Hepatocyte (in vitro differentiated cells): ENCODE data around the gene DAPK2. TPM values are rescaled to one million over a fixed set of nuclear protein-coding genes. Genes with fewer than 3 reads are reported as not detected.

Experiments used
- DNase-seq: peaks from one replicate; pipeline ENCODE4 v3.0.0-alpha.2; 2016; ENCODE audit warnings: low spot score
- H2AFZ ChIP-seq: fragments of 200-600 bp; sonication (generic); 2 replicates; pipeline ENCODE4 v1.6.0; 2016; ENCODE audit warnings: antibody characterized with exemption, mild to moderate bottlenecking
- H3K27ac ChIP-seq: fragments of 200-600 bp; sonication (generic); 2 replicates; pipeline ENCODE4 v1.5.1; 2016; ENCODE audit warnings: mild to moderate bottlenecking
- H3K27me3 ChIP-seq: fragments of 200-600 bp; sonication (generic); 2 replicates; pipeline ENCODE4 v1.6.1; 2016
- H3K36me3 ChIP-seq: fragments of 200-600 bp; sonication (generic); replicated peaks from 2 replicates; pipeline ENCODE4 v1.5.1; 2016; ENCODE audit warnings: low read depth; ENCODE audit not compliant: insufficient read depth
- H3K4me1 ChIP-seq: fragments of 200-600 bp; sonication (generic); 2 replicates; pipeline ENCODE4 v1.5.1; 2016; ENCODE audit warnings: mild to moderate bottlenecking, moderate library complexity; ENCODE audit not compliant: insufficient read depth
- H3K4me2 ChIP-seq: fragments of 200-600 bp; sonication (generic); 2 replicates; pipeline ENCODE4 v1.6.0; 2016
- H3K4me3 ChIP-seq: fragments of 200-600 bp; sonication (generic); 2 replicates; pipeline ENCODE4 v1.5.1; 2016; ENCODE audit warnings: mild to moderate bottlenecking
- H3K79me2 ChIP-seq: fragments of 200-600 bp; sonication (generic); 2 replicates; pipeline ENCODE4 v1.6.0; 2017; ENCODE audit warnings: mild to moderate bottlenecking
- H3K9me2 ChIP-seq: fragments of 200-600 bp; sonication (generic); replicated peaks from 2 replicates; pipeline ENCODE4 v1.6.0; 2017; ENCODE audit warnings: mild to moderate bottlenecking; ENCODE audit not compliant: insufficient read depth
- H3K9me3 ChIP-seq: fragments of 200-600 bp; sonication (generic); 2 replicates; pipeline ENCODE4 v1.5.1; 2016; ENCODE audit warnings: low read depth, mild to moderate bottlenecking
- H4K20me1 ChIP-seq: fragments of 200-600 bp; sonication (generic); 2 replicates; pipeline ENCODE4 v1.6.0; 2016; ENCODE audit warnings: mild to moderate bottlenecking; ENCODE audit not compliant: insufficient read depth, poor library complexity, severe bottlenecking
- CTCF ChIP-seq: fragments of 200-600 bp; sonication (generic); IDR thresholded peaks from 2 replicates; pipeline ENCODE4 v1.5.1; 2016; ENCODE audit warnings: antibody characterized with exemption, mild to moderate bottlenecking; ENCODE audit not compliant: poor library complexity
- EZH2 ChIP-seq: fragments of 200-600 bp; sonication (generic); IDR thresholded peaks from 2 replicates; pipeline ENCODE4 v1.6.1; 2016; ENCODE audit warnings: antibody characterized with exemption, mild to moderate bottlenecking, borderline replicate concordance
- EZH2phosphoT487 ChIP-seq: fragments of 200-600 bp; sonication (generic); IDR thresholded peaks from one replicate; pipeline ENCODE4 v1.6.1; 2018; ENCODE audit warnings: antibody characterized with exemption, mild to moderate bottlenecking, low read depth, moderate library complexity; ENCODE audit not compliant: unreplicated experiment, severe bottlenecking
- WGBS: methylation state at CpG from one replicate; pipeline ENCODE4 v1.1.6; 2016; ENCODE audit warnings: low lambda C conversion rate; ENCODE audit errors: missing lambda C conversion rate; 5-methylcytosine and 5-hydroxymethylcytosine counted together
- polyA plus RNA-seq: library from polyadenylated mRNA; unstranded; fragments of >200 nt; fragmentation: Nextera tagmentation; extraction: Ambion mirVana; gene quantifications from 2 replicates; pipeline ENCODE4 v1.2.1, GENCODE V29; 2016
- total RNA-seq: library from RNA; depleted of rRNA; stranded (reverse); fragments of >200 nt; gene quantifications from 2 replicates; pipeline ENCODE4 v1.2.3, GENCODE V29; 2014

The DAPK2 gene
- total and polyA plus RNA-seq, 2 experiments from 2014 or later = 4.9 to 5.1 TPM

GRCh38 chr15:63896336-63897115 is 149.8 kb downstream of the DAPK2 start:
- H3K4me1 ChIP-seq = no peaks in the 10 kb centered on the region
- no peaks in the 10 kb centered on the region for H3K36me3 ChIP-seq
- TF ChIP-seq EZH2 = no peak
- no peak for TF ChIP-seq EZH2phosphoT487
- no peak for TF ChIP-seq CTCF
- H3K4me3 ChIP-seq = no peak overlapping the region
- no peak overlapping the region for H2AFZ ChIP-seq
- no peaks in the 10 kb centered on the region for H3K27me3 ChIP-seq
- no peak overlapping the region for H3K27ac ChIP-seq
- no peaks in the 10 kb centered on the region for H3K9me2 ChIP-seq
- no peaks in the 10 kb centered on the region for H3K9me3 ChIP-seq
- no peak for DNase-seq
- no peaks in the 10 kb centered on the region for H3K79me2 ChIP-seq
- H3K4me2 ChIP-seq = no peak overlapping the region
- H4K20me1 ChIP-seq = no peaks in the 10 kb centered on the region
- WGBS = 63% methylated on average over 15 of the region's 15 CpGs

GRCh38 chr15:63895787-63896218 is 150.5 kb downstream of the DAPK2 start:
- H3K4me1 ChIP-seq = no peaks in the 10 kb centered on the region
- no peaks in the 10 kb centered on the region for H4K20me1 ChIP-seq
- no peak overlapping the region for H3K4me2 ChIP-seq
- no peak overlapping the region for H3K27ac ChIP-seq
- H3K9me2 ChIP-seq = no peaks in the 10 kb centered on the region
- H3K79me2 ChIP-seq = no peaks in the 10 kb centered on the region
- H2AFZ ChIP-seq = no peak overlapping the region
- no peak for DNase-seq
- TF ChIP-seq EZH2phosphoT487 = no peak
- no peak for TF ChIP-seq EZH2
- TF ChIP-seq CTCF = no peak
- WGBS = 75% methylated on average over 8 of the region's 8 CpGs
- no peaks in the 10 kb centered on the region for H3K9me3 ChIP-seq
- no peaks in the 10 kb centered on the region for H3K27me3 ChIP-seq
- no peaks in the 10 kb centered on the region for H3K36me3 ChIP-seq
- no peak overlapping the region for H3K4me3 ChIP-seq

GRCh38 chr15:63895194-63895593 is 151.1 kb downstream of the DAPK2 start:
- Histone ChIP-seq H4K20me1 (no peaks in the 10 kb centered on the region), H3K4me1 (no peaks in the 10 kb centered on the region), H3K27me3 (no peaks in the 10 kb centered on the region), H3K4me2 (no peak overlapping the region), H2AFZ (no peak overlapping the region), H3K9me2 (no peaks in the 10 kb centered on the region), H3K36me3 (no peaks in the 10 kb centered on the region), H3K4me3 (no peak overlapping the region), H3K9me3 (no peaks in the 10 kb centered on the region), H3K27ac (no peak overlapping the region), H3K79me2 (no peaks in the 10 kb centered on the region)
- WGBS = 79% methylated on average over 6 of the region's 6 CpGs
- TF ChIP-seq EZH2 (no peak), CTCF (no peak), EZH2phosphoT487 (no peak)
- DNase-seq = no peak

- no peak for TF ChIP-seq CTCF
- no peak for TF ChIP-seq EZH2phosphoT487
- TF ChIP-seq EZH2 = no peak
- H3K4me2 ChIP-seq = no peak overlapping the region
- no peaks in the 10 kb centered on the region for H3K79me2 ChIP-seq
- no peak overlapping the region for H2AFZ ChIP-seq
- H3K36me3 ChIP-seq = no peaks in the 10 kb centered on the region
- H3K9me2 ChIP-seq = no peaks in the 10 kb centered on the region
- DNase-seq = no peak
- H3K9me3 ChIP-seq = no peaks in the 10 kb centered on the region
- no peaks in the 10 kb centered on the region for H3K27me3 ChIP-seq
- H3K4me1 ChIP-seq = no peaks in the 10 kb centered on the region
- 92% methylated on average over 6 of the region's 6 CpGs for WGBS
- no peak overlapping the region for H3K27ac ChIP-seq
- H3K4me3 ChIP-seq = no peak overlapping the region
- no peaks in the 10 kb centered on the region for H4K20me1 ChIP-seq
Measured at GRCh38 chr15:63894662-63894949, 151.7 kb downstream of the DAPK2 start.
